ENCODE measurements around the gene MS4A18. TPM values are rescaled to one million over a fixed set of nuclear protein-coding genes. Genes with fewer than 3 reads are reported as not detected.

MS4A18 gene
- total RNA-seq, 1 donor from 2014 or later = not detected

DNA sequence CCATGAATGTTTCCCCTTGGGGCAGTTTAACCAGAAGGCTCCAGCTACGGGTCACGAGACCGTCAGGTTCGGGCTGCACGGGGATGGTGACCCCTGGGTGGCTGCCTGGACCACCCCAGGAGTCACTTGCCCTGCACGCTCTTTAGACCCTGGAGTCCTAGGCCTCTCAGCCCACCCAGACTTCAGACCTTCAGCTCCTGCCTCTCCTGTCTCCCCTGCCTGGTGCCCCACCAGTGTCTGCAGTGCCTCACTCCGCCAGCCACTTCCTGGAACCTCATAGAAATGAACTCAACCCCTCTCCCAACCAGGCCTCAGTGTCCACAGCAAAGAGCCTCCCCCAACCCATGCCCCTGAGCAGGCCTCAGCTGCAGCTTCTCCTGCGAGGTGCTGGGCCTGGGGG lies 48.1 kb downstream of the MS4A18 start:
- Histone ChIP-seq H3K9me3 (no peaks in the 10 kb centered on the region), H3K4me3 (no peak overlapping the region), H3K27me3 (ENCODE audit: low read depth) (no peaks in the 10 kb centered on the region), H3K36me3 (no peaks in the 10 kb centered on the region), H3K4me1 (peaks cover 12% of the 10 kb centered on the region), H3K27ac (no peak overlapping the region)
- no peak for TF ChIP-seq CTCF (IDR thresholded peaks at IDR 0.05)
- ATAC-seq (no peak), DNase-seq (peak; percentile 33)
- intact Hi-C loops (cut with DNase I) = no loop called here

GRCh38 chr11:60774726-60775125 lies 50.2 kb downstream of the MS4A18 start:
- TF ChIP-seq CTCF (IDR thresholded peaks at IDR 0.05) = no peak
- Histone ChIP-seq H3K9me3 (no peaks in the 10 kb centered on the region), H3K4me1 (peaks cover 12% of the 10 kb centered on the region), H3K27ac (no peak overlapping the region), H3K4me3 (no peak overlapping the region), H3K36me3 (no peaks in the 10 kb centered on the region), H3K27me3 (ENCODE audit: low read depth) (no peaks in the 10 kb centered on the region)
- intact Hi-C loops (cut with DNase I) = no loop called here
- DNase-seq = no peak
- ATAC-seq = no peak

DNA sequence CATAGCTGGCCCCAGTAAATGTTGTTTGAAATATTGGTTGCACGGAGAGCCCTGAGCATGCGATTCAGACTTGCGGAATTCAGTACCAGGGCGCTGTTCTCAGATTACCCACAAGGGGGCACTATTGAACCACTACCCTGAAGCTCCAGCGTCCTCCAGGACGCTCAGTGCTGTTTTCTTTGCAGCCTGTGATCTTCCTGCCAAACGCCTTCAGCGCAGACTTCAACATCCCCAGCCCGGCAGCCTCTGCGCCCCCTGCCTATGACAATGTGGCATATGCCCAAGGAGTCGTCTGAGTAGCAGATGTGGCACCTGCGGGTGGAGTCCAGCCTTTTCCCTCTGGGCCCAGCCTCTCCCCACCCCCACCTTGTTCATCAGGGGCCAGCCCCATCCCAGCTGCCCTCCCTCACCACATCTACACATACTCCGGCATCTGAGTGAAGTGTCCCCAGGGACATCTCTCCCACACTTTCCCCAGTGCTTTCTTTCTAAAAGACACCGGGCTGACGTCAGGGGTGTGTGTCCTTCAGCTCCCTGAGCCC lies 51.0 kb downstream of the MS4A18 start:
- DNase-seq = peak; percentile 74
- no peak overlapping the region for H3K27ac ChIP-seq
- H3K4me3 ChIP-seq = no peak overlapping the region

GRCh38 chr11:60776167-60776566 lies 51.6 kb downstream of the MS4A18 start:
- Histone ChIP-seq H3K9me3 (no peaks in the 10 kb centered on the region), H3K4me3 (no peak overlapping the region), H3K36me3 (no peaks in the 10 kb centered on the region), H3K27ac (no peak overlapping the region), H3K4me1 (peaks cover 12% of the 10 kb centered on the region), H3K27me3 (ENCODE audit: low read depth) (no peaks in the 10 kb centered on the region)
- no peak for ATAC-seq
- intact Hi-C loops (cut with DNase I) = no loop called here
- DNase-seq = no peak
- no peak for TF ChIP-seq CTCF (IDR thresholded peaks at IDR 0.05)

More for the DNA sequence above, 51.0 kb downstream of the MS4A18 start:
- H3K4me1 ChIP-seq = peaks cover 12% of the 10 kb centered on the region
- TF ChIP-seq CTCF (IDR thresholded peaks at IDR 0.05) = peak; percentile 87
- no peaks in the 10 kb centered on the region for H3K9me3 ChIP-seq
- peak; percentile 90 to 91 for ATAC-seq
- H3K27me3 ChIP-seq (ENCODE audit: low read depth) = no peaks in the 10 kb centered on the region
- intact Hi-C loops (cut with DNase I) = no loop called here
- H3K36me3 ChIP-seq = no peaks in the 10 kb centered on the region

- H3K9me3 ChIP-seq = no peaks in the 10 kb centered on the region
- no peaks in the 10 kb centered on the region for H3K36me3 ChIP-seq
- H3K4me1 ChIP-seq = peaks cover 12% of the 10 kb centered on the region
- intact Hi-C loops (cut with DNase I) = no loop called here
- no peak overlapping the region for H3K27ac ChIP-seq
- TF ChIP-seq CTCF (IDR thresholded peaks at IDR 0.05) = no peak
- H3K27me3 ChIP-seq (ENCODE audit: low read depth) = no peaks in the 10 kb centered on the region
- DNase-seq (no peak), ATAC-seq (no peak)
- H3K4me3 ChIP-seq = no peak overlapping the region
These were observed 52.6 kb downstream of the MS4A18 start for GRCh38 chr11:60777106-60777505.

All from lower lobe of right lung (tissue), 2 donors.